HFF-Myc (cell line): ENCODE measurements around the gene CUX1.

ENCODE experiments used
- DNase-seq: peaks from one replicate; pipeline ENCODE4 v3.0.0-alpha.2; 2011; ENCODE audit warnings: low read depth; ENCODE audit errors: extremely low read depth
- H3K4me3 ChIP-seq: replicated peaks from 2 replicates; pipeline ENCODE4 v1.5.1; 2011; ENCODE audit warnings: low read depth, mild to moderate bottlenecking, control low read depth, low read length
- CTCF ChIP-seq: IDR thresholded peaks from 2 replicates; pipeline ENCODE4 v1.5.1; 2012; ENCODE audit warnings: mild to moderate bottlenecking, low read depth, low read length, control low read depth; ENCODE audit errors: missing control alignments

The CUX1 gene

GRCh38 chr7:102148799-102149198 is 331.4 kb downstream of the CUX1 start:
- no peak for TF ChIP-seq CTCF

DNA sequence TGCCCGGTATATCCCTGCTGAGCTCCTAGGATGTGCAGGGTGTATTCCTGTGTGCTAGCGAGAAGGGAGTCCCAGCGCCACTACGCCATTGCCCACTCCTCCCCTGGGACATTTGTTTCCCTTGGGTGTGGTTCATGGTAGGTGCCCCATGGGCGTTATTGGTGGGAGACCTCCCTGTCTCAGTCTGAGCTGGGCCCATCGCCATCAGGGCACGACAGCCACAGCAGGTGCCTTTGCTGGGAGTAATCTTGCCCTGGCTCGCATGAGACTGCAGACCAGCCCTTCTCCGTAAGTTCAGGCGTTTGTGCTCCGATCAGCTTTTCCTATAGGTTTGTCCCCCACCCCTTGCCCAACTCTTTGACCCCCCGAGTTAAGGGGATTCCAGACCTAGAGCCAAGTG is 332.0 kb downstream of the CUX1 start:
- H3K4me3 ChIP-seq = no peak overlapping the region
- no peak for DNase-seq
- TF ChIP-seq CTCF = no peak

More at GRCh38 chr7:102148799-102149198, 331.4 kb downstream of the CUX1 start:
- no peak for DNase-seq
- H3K4me3 ChIP-seq = no peak overlapping the region

- TF ChIP-seq CTCF = no peak
Observed at GRCh38 chr7:102150266-102150665, 332.8 kb downstream of the CUX1 start.

GRCh38 chr7:102152672-102153598 is 335.5 kb downstream of the CUX1 start:
- DNase-seq = no peak
- no peak overlapping the region for H3K4me3 ChIP-seq
- no peak for TF ChIP-seq CTCF

More at GRCh38 chr7:102150266-102150665, 332.8 kb downstream of the CUX1 start:
- no peak overlapping the region for H3K4me3 ChIP-seq
- DNase-seq = no peak

GRCh38 chr7:102153599-102153946 is 336.1 kb downstream of the CUX1 start:
- DNase-seq = no peak
- H3K4me3 ChIP-seq = no peak overlapping the region
- TF ChIP-seq CTCF = no peak

GRCh38 chr7:102154425-102154824 is 337.0 kb downstream of the CUX1 start:
- TF ChIP-seq CTCF = no peak
- DNase-seq = no peak
- no peak overlapping the region for H3K4me3 ChIP-seq
